Measurements from ENCODE around the gene SLC35F3.

- TF ChIP-seq, protein P1, sequence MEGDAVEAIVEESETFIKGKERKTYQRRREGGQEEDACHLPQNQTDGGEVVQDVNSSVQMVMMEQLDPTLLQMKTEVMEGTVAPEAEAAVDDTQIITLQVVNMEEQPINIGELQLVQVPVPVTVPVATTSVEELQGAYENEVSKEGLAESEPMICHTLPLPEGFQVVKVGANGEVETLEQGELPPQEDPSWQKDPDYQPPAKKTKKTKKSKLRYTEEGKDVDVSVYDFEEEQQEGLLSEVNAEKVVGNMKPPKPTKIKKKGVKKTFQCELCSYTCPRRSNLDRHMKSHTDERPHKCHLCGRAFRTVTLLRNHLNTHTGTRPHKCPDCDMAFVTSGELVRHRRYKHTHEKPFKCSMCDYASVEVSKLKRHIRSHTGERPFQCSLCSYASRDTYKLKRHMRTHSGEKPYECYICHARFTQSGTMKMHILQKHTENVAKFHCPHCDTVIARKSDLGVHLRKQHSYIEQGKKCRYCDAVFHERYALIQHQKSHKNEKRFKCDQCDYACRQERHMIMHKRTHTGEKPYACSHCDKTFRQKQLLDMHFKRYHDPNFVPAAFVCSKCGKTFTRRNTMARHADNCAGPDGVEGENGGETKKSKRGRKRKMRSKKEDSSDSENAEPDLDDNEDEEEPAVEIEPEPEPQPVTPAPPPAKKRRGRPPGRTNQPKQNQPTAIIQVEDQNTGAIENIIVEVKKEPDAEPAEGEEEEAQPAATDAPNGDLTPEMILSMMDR (IDR thresholded peaks at IDR 0.05; ENCODE audit: low read depth, low read length, poor library complexity, severe bottlenecking), result no peak
- no peak for TF ChIP-seq EZH2phosphoT487 (IDR thresholded peaks at IDR 0.05; ENCODE audit: borderline replicate concordance, low read length)
These were observed 15.3 kb downstream of the SLC35F3 start for GRCh38 chr1:233919786-233920185.
